Stimulated activated CD8-positive, alpha-beta memory T cell treated with anti-CD3 and anti-CD28 coated beads, Interleukin-7, amount 100 ng/mL, for 1 hour (primary cell): ENCODE measurements around the gene RELN.

Experiments used
- DNase-seq, 2 donors: peaks; one replicate each; pipeline ENCODE4 v3.0.0-alpha.2; 2020; ENCODE audit warnings: low read depth in 2 of 2

RELN gene

GRCh38 chr7:103569621-103570305 lies 419.7 kb downstream of the RELN start:
- DNase-seq, result no peak

DNA sequence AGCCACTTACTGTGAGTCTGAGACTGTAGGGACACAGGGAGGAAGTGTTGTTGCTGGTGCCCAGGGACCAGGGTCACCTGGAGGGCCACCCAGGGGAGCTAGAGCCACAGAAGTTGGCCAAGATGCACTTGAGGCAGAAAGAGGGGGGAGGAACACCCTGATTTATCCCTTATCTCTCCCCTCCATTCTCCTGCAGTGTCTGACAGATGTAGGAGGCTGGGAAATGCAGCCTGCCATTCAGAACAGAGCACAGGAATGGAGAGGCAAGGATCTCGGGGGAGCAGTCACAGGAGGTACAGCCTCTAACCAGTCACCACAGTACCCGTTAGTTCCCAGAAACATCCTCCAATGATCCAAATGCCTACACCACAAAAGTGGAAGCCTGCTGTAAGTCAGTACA lies 425.0 kb downstream of the RELN start:
- no peak for DNase-seq

DNA sequence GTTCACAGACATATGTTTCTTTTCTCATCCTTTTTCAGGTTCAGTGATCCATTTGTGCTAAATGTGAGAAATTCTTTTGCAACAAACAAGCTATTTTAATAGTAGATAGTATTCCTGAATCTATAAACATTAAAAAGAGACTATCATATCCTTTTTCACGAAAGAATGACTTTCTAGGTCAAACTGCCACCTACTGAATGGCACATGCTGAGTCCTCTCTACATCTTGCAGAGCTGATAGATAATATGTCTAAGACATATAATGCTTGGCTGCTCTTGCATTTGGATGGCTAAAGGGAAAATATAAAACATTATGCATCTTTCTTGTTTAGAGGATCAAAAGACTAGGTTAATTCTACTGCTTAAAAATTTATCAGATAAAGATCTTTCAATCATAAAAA lies 429.3 kb downstream of the RELN start:
- DNase-seq, result no peak

DNA sequence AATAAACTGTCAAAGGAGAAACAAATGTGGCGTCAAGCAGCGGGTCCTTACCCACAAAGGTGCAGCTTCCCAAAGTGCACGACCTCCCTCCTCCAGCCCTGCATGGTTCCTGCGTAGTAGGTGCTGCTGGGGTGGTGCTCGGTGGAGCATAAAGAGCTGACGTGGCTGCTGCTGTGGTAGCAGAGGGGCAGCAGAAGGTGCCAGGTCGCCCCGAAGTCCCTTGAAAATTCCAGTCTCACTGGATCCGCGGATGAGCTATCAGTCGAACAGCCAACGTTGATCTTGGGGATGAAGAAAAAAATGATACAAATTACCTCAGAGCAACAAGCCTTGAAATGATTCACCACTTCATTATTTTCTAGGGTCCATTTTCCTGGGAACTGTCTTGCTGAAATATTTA lies 438.4 kb downstream of the RELN start:
- no peak for DNase-seq

DNA sequence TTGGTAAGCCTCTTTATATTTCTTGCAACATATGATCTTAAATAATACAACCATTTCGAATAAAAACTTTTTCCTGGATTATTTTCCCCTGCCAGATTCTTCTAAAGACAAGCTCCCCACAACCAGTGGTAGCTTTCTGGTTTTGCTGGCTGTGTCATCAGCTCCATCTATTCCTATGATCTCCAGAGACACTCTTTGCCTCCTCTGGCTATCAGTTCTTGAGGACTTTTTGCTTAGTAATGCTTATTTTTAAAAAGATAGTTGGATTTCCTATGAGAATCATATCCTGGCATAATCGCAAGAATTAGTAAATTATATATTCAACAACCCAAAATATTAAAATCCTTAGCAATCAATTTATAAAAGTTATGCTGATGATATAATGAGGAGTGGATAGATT lies 439.7 kb downstream of the RELN start:
- DNase-seq, result no peak

DNA sequence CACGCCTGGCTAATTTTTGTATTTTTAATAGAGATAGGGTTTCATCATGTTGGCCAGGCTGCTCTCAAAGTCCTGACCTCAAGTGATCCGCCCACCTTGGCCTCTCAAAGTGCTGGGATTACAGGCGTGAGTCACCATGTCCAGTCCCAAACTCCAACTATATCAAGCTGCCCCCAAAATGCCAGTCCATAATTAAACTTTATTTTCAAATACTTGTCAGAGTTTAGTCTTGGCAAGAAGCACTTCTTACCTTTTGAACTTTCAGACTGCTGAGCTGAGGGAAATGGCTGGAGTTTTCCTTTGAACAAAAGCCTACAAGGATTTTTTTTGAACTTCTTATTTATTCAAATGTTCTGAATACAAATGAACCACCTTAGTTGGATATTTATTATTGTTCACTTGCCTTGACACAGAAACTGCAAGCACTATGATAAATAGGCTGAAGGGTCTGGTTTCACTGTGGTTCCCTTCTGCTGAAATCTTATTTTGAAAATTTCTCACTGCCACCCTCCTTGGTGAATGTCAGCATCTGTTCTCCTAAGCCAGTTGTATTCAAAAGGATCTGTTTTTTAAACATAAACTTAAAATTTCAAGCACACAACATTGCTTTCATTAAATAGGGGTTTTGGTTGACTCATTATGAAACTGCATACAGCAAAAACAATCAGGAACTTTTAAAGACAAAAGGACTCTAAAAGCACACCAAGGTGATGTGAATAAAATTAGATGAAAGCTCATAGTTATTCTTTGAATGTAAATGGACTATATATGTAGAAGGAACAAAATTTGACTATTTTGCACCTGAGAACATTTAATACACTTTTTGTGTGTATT lies 441.8 kb downstream of the RELN start:
- no peak for DNase-seq

DNA sequence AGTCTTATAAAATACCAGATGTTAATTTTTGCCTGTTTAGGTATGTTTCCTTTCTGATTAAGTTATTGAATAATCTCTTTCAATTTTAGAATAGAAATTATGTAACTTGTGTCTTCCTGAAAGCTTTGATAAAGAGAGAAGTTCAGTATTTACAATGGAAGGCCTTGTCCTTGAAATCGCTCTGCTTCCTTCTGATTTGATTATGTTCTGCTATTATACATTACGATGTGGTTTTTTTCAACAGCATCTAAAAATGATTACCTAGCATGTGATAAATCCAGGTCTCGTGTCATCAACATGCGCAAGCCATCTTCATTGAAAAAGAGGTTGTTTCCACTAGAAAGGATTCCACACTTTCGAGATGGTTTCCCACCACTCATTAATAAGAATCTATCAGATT lies 447.0 kb downstream of the RELN start:
- no peak for DNase-seq

GRCh38 chr7:103541947-103542346 lies 447.5 kb downstream of the RELN start:
- DNase-seq, result no peak

DNA sequence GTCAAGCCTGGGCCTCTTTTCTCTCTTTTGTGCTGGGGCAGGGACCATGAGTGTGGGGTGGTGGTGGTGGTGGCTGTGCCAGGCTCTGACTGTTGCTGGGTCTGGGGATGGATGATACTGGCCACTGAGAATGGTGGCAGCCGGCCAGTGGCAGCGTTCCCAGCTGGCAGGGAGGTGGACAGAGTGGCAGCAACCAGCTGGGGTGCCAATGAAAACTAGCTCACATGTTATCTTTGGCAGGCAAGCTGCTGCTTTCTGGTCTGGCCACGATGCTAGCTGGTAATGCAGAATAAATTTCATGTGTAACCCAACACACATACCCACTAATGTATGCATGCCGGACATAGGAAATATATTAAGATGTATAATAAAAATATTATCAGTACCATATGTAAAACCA lies 448.4 kb downstream of the RELN start:
- DNase-seq, result no peak

GRCh38 chr7:103540338-103540737 lies 449.1 kb downstream of the RELN start:
- DNase-seq, result no peak

GRCh38 chr7:103539875-103540274 lies 449.6 kb downstream of the RELN start:
- DNase-seq, result no peak

DNA sequence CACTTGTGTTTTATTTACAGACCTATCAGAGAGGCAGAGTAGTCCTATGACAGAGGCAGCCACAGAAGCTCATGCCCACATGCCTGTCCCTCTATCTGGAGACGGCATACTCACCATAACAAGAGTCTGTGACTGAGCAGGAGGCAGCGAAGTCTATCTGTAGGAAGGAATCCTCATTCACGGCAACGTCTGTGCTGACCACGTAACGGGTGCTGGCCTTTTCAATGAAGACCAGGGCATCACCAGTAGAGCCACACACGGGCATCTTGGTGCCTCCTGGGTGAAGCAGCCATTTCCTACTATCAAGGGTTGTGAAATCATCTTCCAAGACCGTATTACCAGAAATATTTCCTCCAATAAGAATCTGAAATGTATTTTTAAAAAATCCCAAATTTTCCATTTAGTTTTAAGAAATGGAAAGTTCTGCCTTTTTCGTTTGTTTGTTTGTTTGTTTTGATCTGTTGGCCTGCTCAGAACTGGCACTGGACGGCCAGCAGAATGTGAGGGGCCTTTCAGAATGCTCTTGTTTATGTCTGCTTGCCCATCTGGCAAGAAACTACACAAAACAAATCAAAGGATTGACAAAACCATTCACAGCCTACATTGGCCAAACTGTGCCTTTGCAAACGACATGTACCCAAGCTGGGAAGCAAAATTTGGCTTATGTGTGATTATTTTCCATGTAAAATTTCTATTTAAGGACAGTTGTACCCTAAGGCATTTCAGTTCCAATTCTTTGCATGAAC lies 450.3 kb downstream of the RELN start:
- DNase-seq, result no peak

GRCh38 chr7:103533761-103534160 lies 455.7 kb downstream of the RELN start:
- no peak for DNase-seq

DNA sequence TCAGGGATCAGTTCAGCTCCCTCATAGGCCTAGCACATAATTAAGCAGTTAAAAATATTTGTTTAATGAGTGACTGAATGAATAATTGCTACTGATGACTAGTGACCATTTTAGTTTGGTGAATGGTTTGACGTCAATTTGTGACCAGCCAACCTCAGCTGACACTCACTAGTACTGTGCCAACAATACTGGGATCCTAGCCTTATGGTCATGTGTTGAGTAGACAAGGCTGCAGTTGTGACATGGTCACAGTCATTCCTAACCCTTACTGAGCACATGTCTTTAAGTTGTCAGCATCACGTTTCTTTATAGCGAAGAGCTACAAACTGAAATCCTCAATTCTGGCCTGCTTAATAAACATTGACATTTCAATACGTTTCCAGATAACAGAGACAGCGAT lies 456.5 kb downstream of the RELN start:
- no peak for DNase-seq

DNA sequence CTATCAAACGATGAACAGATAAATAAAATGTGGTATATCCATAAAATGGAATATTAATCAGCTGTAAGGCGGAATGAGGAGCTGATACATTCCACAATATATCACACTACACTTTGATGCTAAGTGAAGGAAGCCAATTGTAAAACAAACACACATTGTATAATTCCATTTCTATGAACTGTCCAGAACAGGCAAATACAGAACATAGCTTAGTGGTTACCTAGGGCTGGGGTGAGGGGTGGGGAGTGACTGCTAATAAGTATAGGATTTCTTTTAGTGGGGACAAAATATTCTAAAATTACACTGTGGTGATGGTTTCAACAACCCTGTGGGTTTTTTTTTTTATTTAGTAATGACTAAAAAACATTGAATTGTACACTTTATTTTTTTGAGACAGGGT lies 461.3 kb downstream of the RELN start:
- DNase-seq, result no peak

DNA sequence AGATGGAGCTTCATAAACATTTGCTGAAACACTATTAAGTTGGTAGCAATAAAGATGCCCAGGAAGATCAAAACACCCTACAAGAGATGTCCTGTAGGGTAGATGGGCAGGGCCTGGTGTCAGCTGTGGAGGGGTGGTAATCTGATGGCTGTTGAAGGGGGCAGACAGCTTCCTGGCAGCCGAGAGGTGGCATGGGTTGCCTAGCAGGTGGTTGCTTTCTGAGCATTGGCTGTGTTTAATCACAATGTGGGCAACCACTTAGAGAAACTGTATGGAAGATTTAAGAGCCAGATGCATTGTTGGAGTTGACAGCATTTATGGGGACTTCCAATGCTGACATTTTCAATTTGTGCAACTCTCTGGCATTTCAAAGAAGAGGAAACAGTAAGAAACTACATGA lies 463.5 kb downstream of the RELN start:
- DNase-seq, result no peak

GRCh38 chr7:103524042-103524907 lies 465.2 kb downstream of the RELN start:
- DNase-seq, result no peak

DNA sequence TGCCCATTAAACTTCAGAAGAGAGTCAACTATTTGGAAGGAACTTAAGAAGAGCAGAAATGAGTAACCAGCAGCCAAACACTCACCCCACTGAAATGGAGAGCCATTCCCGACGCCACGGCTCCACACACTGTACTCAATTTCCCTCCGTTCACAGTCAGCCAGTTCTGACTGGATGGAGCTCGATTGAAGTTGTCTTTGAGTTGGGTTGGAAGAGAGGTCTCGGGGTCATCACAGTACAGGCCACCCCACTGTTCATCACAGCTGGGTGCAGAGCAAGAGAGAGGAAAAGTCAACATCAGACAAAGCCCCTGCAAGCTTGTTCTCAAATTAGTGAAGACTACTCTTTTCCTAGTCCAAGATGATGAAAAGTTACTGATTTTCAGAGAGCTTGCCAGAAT lies 467.5 kb downstream of the RELN start:
- DNase-seq, result no peak

DNA sequence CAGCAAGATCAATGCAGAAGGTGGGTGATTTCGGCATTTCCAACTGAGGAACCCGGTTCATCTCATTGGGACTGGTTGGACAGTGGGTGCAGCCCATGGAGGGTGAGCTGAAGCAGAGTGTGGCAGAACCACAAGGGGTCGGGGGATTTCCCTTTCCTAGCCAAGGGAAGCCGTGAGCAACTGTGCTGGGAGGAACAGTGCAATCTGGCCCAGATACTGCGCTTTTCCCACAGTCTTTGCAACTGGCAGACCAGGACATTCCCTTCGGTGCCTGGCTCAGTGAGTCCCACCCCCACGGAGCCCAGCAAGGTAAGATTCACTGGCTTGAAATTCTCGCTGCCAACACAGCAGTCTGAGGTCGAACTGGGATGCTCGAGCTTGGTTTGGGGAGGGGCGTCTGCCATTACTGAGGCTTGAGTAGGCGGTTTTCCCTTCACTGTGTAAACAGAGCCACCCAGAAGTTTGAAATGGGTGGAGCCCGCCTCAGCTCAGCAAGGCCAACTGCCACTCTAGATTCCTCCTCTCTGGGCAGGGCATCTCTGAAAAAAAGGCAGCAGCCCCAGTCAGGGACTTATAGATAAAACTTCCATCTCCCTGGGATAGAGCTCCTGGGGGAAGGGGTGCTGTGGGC lies 484.8 kb downstream of the RELN start:
- no peak for DNase-seq

GRCh38 chr7:103501206-103501605 lies 488.3 kb downstream of the RELN start:
- no peak for DNase-seq

DNA sequence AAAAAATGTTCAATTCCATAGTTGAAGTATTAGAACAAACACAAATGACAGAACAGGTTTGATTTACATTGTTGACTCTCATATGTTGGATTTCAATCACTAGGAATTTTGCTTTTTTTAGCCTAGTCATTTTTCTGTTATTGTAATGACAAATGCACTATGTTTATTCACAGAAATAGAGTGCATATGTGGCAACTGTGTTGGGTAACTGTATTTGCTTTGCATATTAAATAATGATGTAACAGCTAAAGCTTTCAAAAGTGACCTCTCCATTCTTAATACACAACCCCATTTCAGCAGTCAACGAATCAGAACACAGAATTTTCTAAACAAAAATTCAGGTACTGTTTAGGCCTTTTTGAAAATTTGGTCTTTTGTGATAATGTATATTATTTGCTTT lies 489.5 kb downstream of the RELN start:
- no peak for DNase-seq
